Nephron progenitor cell (in vitro differentiated cells): ENCODE data around the gene TRIM63.

Source experiments
- DNase-seq: peaks from one replicate; pipeline ENCODE4 v3.0.0; 2021
- H3K27ac Mint-ChIP-seq: 2 replicates; pipeline ENCODE4 v1.8.0; 2021; ENCODE audit warnings: mild to moderate bottlenecking, moderate library complexity, mixed read lengths
- H3K27me3 Mint-ChIP-seq: 2 replicates; pipeline ENCODE4 v1.8.0; 2021; ENCODE audit warnings: mild to moderate bottlenecking, low read depth, mixed read lengths; ENCODE audit not compliant: poor library complexity
- H3K36me3 Mint-ChIP-seq: 2 replicates; pipeline ENCODE4 v1.8.0; 2021; ENCODE audit warnings: low read depth, mixed read lengths
- H3K4me1 Mint-ChIP-seq: 2 replicates; pipeline ENCODE4 v1.8.0; 2021; ENCODE audit warnings: mixed read lengths
- H3K4me3 Mint-ChIP-seq: 2 replicates; pipeline ENCODE4 v1.8.0; 2021; ENCODE audit warnings: mild to moderate bottlenecking, moderate library complexity, mixed read lengths
- H3K9me3 Mint-ChIP-seq: 2 replicates; pipeline ENCODE4 v1.8.0; 2021; ENCODE audit warnings: mild to moderate bottlenecking, moderate library complexity, mixed read lengths
- CTCF ChIP-seq: fragments of 200-600 bp; sonication (generic); IDR thresholded peaks from 2 replicates; pipeline ENCODE4 v1.5.0; 2021; ENCODE audit warnings: antibody characterized with exemption

The TRIM63 gene

GRCh38 chr1:26016258-26016952 lies 51.0 kb downstream of the TRIM63 start:
- no peak for DNase-seq
- Mint-ChIP-seq H3K4me1 (peaks cover 53% of the 10 kb centered on the region), H3K4me3 (no peak overlapping the region), H3K9me3 (no peaks in the 10 kb centered on the region), H3K27me3 (peaks cover 7% of the 10 kb centered on the region), H3K36me3 (no peaks in the 10 kb centered on the region), H3K27ac (no peak overlapping the region)
- no peak for TF ChIP-seq CTCF

DNA sequence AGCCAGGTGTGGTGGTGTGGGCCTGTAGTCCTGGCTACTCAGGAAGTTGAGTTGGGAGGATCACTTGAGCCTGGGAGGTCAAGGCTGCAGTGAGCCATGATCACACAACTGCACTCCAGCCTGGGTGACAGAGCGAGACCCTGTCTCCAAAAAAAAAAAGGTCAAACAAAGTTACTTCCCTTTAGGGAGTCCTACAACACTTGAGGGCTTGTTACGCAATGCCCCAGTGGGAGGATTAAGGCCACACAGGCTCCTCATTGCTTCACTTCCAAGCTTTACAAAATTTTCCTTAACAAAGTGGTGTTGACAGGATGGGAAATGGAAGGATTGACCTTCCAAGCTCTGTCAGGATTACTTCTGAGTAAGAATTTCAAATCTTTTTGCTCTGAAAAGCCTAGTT lies 52.1 kb downstream of the TRIM63 start:
- Mint-ChIP-seq H3K27ac (peak overlapping the region; percentile 36), H3K4me3 (no peak overlapping the region), H3K27me3 (peaks cover 4% of the 10 kb centered on the region), H3K9me3 (no peaks in the 10 kb centered on the region), H3K36me3 (no peaks in the 10 kb centered on the region), H3K4me1 (peaks cover 52% of the 10 kb centered on the region)
- no peak for DNase-seq
- no peak for TF ChIP-seq CTCF

DNA sequence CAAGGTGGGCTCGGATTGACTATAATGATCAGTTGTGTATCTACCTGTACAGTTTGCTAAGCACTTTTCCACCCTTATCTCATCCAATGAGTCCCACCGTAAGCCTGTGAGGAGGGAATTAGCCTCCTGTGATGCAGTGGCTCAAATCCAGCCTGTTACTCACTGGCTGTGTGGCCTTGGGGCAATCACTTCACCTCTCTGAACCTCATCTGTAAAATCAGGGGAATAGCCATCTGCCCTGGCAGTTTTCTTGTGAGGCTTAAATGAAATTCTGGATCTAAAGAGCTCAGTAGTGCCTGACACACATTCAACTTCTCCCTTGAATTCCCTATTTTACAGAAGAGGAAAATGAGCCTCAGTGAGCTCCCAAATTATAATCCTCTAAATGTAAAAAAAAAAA lies 53.3 kb downstream of the TRIM63 start:
- no peak overlapping the region for H3K27ac Mint-ChIP-seq
- H3K27me3 Mint-ChIP-seq, result peaks cover 4% of the 10 kb centered on the region
- no peaks in the 10 kb centered on the region for H3K9me3 Mint-ChIP-seq
- no peaks in the 10 kb centered on the region for H3K36me3 Mint-ChIP-seq
- H3K4me1 Mint-ChIP-seq, result peaks cover 48% of the 10 kb centered on the region
- no peak for TF ChIP-seq CTCF
- no peak overlapping the region for H3K4me3 Mint-ChIP-seq
- no peak for DNase-seq

- DNase-seq, result no peak
- H3K27me3 Mint-ChIP-seq, result peaks cover 1% of the 10 kb centered on the region
- H3K9me3 Mint-ChIP-seq, result no peaks in the 10 kb centered on the region
- no peak overlapping the region for H3K4me3 Mint-ChIP-seq
- no peaks in the 10 kb centered on the region for H3K36me3 Mint-ChIP-seq
- peaks cover 43% of the 10 kb centered on the region for H3K4me1 Mint-ChIP-seq
- H3K27ac Mint-ChIP-seq, result no peak overlapping the region
- TF ChIP-seq CTCF, result no peak
These were observed 54.6 kb downstream of the TRIM63 start for GRCh38 chr1:26012864-26013263.

GRCh38 chr1:26010825-26011224 lies 56.6 kb downstream of the TRIM63 start:
- Mint-ChIP-seq H3K4me3 (no peak overlapping the region), H3K36me3 (no peaks in the 10 kb centered on the region), H3K27me3 (peaks cover 3% of the 10 kb centered on the region), H3K9me3 (no peaks in the 10 kb centered on the region), H3K27ac (no peak overlapping the region), H3K4me1 (peaks cover 39% of the 10 kb centered on the region)
- DNase-seq, result no peak
- TF ChIP-seq CTCF, result no peak

- peaks cover 8% of the 10 kb centered on the region for H3K27me3 Mint-ChIP-seq
- H3K27ac Mint-ChIP-seq, result no peak overlapping the region
- H3K4me3 Mint-ChIP-seq, result no peak overlapping the region
- peak; percentile 35 for TF ChIP-seq CTCF
- H3K9me3 Mint-ChIP-seq, result no peaks in the 10 kb centered on the region
- no peak for DNase-seq
- no peaks in the 10 kb centered on the region for H3K36me3 Mint-ChIP-seq
- H3K4me1 Mint-ChIP-seq, result peaks cover 39% of the 10 kb centered on the region
These were observed 57.5 kb downstream of the TRIM63 start for GRCh38 chr1:26009796-26010447.
